ENCODE measurements around the gene CLRN1. TPM values are rescaled to one million over a fixed set of nuclear protein-coding genes. Genes with fewer than 3 reads are reported as not detected.

CLRN1 gene
- total RNA-seq, 1 experiment from 2014 or later, result not detected

DNA sequence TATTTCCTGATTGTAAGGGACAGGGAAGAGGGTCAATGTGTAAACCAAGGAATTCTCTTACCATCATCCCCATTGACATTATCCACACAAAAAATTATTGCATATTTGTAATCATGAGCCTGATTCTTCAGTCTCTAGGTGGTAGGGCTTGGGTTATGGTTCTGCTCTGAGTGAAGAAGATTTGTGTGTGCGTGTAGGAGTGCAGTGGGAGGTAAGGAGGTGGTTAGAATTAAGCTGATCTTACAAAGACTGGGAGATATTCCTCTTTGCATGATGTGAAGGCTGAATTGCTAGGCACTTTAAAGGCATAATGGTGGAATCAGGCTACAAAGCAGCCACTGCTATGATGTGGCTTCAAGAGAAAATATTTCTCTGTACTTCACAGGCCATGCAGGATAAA lies 44.3 kb downstream of the CLRN1 start:
- Histone ChIP-seq H3K27ac (no peak overlapping the region), H3K4me3 (no peak overlapping the region), H3K4me1 (replicated peaks) (no peaks in the 10 kb centered on the region), H3K27me3 (replicated peaks) (0 out of 2 replicates have a peak, but pooled peaks cover 7% of the 10 kb centered on the region), H3K9me3 (replicated peaks) (no peaks in the 10 kb centered on the region), H3K36me3 (no peaks in the 10 kb centered on the region)
- no peak for DNase-seq (ENCODE audit: low read depth in 1 of 2, low spot score in 2 of 2)

DNA sequence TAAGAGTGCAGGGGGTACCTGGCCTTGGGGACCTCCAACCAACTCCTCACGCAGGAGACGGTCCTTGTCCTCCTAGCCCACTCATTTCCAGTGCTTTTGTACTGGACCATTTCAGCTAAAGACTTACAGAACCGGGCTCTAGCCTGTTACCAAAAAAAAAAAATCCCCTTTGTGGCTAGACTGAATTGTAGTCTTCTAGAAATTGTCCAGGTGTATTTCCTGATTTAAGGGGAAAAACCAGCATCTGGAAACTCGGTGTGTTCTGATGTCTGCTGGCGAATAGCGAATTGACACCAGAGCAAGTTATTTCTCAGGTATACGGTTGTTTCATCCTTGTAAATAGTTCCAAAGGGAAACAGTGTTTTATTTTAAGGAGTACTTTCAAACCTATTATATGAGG lies 46.2 kb downstream of the CLRN1 start:
- H3K9me3 ChIP-seq (replicated peaks), result no peaks in the 10 kb centered on the region
- no peaks in the 10 kb centered on the region for H3K36me3 ChIP-seq
- no peaks in the 10 kb centered on the region for H3K4me1 ChIP-seq (replicated peaks)
- no peak overlapping the region for H3K4me3 ChIP-seq
- no peak for DNase-seq (ENCODE audit: low read depth in 1 of 2, low spot score in 2 of 2)
- H3K27ac ChIP-seq, result no peak overlapping the region
- 0 out of 2 replicates have a peak, but pooled peaks cover 7% of the 10 kb centered on the region for H3K27me3 ChIP-seq (replicated peaks)

DNA sequence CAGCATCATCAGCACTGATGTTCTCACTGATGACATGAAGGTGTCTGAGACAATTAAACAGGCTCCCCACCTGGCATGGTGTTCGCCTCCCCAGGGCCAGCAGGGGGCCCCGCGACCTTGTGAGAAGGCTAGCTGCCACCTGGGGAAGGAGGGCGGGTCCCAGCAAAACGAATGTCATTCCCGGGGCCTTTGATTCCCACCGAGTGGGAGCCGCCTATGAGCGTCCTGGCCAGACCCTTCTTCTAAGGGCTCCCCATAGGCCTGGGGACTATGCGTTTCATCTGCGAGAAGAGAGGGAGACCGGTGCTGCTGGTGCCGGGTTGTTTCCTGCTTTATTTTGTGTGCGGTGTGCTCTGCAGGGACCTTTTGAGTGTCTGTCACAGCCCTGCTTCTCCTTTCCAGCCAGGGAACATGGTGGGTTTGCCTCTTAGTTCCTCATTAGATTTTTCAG lies 46.8 kb downstream of the CLRN1 start:
- DNase-seq (ENCODE audit: low read depth in 1 of 2, low spot score in 2 of 2), result peak; percentile 23 to 43
- no peaks in the 10 kb centered on the region for H3K9me3 ChIP-seq (replicated peaks)
- no peaks in the 10 kb centered on the region for H3K4me1 ChIP-seq (replicated peaks)
- no peaks in the 10 kb centered on the region for H3K36me3 ChIP-seq
- 0 out of 2 replicates have a peak, but pooled peaks cover 7% of the 10 kb centered on the region for H3K27me3 ChIP-seq (replicated peaks)
- H3K27ac ChIP-seq, result no peak overlapping the region
- no peak overlapping the region for H3K4me3 ChIP-seq

DNA sequence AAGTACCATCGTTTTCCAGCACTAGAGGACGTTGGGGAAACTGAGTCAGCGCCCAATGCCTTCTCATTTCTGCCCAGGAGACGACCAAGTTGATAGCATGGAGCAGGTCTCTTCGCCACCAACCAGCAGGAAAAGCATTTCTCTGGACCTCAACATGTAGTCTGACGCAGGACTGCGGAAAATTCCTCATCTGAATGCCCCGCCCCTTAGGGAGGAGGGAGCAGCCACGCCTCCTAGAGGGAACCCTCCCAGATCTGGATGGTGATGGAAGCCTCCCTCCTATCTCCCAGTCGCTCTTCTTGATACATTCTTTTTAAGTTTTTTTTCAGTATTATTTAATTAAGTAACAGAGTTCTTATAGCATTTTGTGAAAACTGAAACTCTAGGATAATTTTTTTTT lies 49.9 kb downstream of the CLRN1 start:
- Histone ChIP-seq H3K36me3 (no peaks in the 10 kb centered on the region), H3K27ac (no peak overlapping the region), H3K27me3 (replicated peaks) (no peaks in the 10 kb centered on the region; the same call in 1 of the 2 replicates), H3K9me3 (replicated peaks) (no peaks in the 10 kb centered on the region), H3K4me3 (no peak overlapping the region), H3K4me1 (replicated peaks) (no peaks in the 10 kb centered on the region)
- no peak for DNase-seq (ENCODE audit: low read depth in 1 of 2, low spot score in 2 of 2)

DNA sequence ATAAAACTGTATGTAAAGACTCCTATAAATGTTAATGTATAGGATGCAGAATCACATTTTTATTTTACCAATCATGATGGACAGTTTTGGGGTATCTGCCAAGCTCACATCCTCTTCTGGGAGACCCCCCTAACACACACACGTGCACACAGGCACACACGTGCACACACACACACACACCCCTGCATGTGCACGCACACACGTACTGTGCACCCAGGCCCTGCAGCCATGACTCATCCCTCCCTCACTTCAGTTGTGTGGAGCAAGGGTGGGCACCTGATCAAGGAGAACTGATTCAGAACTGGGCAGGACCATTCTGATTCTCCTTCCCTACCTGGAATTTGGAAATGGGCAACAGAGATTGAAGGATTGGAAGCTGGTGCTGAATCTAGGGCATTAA lies 51.3 kb downstream of the CLRN1 start:
- Histone ChIP-seq H3K27ac (no peak overlapping the region), H3K4me1 (replicated peaks) (no peaks in the 10 kb centered on the region), H3K4me3 (no peak overlapping the region), H3K36me3 (no peaks in the 10 kb centered on the region), H3K27me3 (replicated peaks) (peaks cover 6% of the 10 kb centered on the region; the same call in 1 of the 2 replicates), H3K9me3 (replicated peaks) (no peaks in the 10 kb centered on the region)
- no peak for DNase-seq (ENCODE audit: low read depth in 1 of 2, low spot score in 2 of 2)

DNA sequence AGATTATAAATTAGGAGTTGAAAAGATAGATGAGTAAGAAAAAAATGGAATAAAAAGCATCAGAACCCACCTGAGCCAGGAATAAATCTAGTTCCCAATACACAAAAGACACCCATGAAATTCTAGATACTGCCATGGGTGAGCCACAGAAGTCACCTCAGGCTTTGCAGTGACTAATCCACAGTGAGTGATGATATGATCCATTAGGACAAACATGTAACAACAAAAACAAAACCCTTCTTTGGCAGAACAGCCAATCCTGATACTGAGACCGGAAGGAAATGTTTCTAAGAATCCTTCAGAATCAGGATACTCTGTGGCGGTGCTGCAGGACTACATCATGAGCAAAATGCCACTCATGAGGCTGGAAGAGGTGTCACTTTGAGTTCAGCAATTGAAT lies 52.3 kb downstream of the CLRN1 start:
- Histone ChIP-seq H3K4me1 (replicated peaks) (no peaks in the 10 kb centered on the region), H3K9me3 (replicated peaks) (no peaks in the 10 kb centered on the region), H3K4me3 (no peak overlapping the region), H3K27me3 (replicated peaks) (peaks cover 6% of the 10 kb centered on the region; the same call in 1 of the 2 replicates), H3K36me3 (no peaks in the 10 kb centered on the region), H3K27ac (no peak overlapping the region)
- DNase-seq (ENCODE audit: low read depth in 1 of 2, low spot score in 2 of 2), result no peak

DNA sequence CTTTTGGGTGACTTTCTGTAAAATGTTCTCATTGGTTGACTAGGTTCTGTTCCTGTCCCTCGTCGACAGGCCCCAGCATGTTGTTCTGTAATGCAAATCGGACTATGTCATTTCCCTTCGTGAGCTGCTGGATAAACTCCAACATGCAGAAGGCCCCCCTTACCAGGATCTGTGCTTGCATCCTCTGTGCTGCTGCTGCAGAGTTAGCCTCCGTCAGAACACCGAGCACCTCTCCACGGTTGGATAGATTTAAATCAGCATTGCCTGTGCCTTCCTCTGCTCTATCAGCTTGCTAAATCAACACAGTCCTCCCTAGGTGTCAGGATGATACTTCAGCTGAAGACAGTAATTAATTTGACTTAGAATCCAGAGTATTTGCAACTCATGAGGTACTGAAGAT lies 54.6 kb downstream of the CLRN1 start:
- H3K4me1 ChIP-seq (replicated peaks), result no peaks in the 10 kb centered on the region
- no peak overlapping the region for H3K27ac ChIP-seq
- no peaks in the 10 kb centered on the region for H3K36me3 ChIP-seq
- DNase-seq (ENCODE audit: low read depth in 1 of 2, low spot score in 2 of 2), result no peak
- no peaks in the 10 kb centered on the region for H3K9me3 ChIP-seq (replicated peaks)
- H3K27me3 ChIP-seq (replicated peaks), result peaks cover 6% of the 10 kb centered on the region; the same call in 1 of the 2 replicates
- no peak overlapping the region for H3K4me3 ChIP-seq

DNA sequence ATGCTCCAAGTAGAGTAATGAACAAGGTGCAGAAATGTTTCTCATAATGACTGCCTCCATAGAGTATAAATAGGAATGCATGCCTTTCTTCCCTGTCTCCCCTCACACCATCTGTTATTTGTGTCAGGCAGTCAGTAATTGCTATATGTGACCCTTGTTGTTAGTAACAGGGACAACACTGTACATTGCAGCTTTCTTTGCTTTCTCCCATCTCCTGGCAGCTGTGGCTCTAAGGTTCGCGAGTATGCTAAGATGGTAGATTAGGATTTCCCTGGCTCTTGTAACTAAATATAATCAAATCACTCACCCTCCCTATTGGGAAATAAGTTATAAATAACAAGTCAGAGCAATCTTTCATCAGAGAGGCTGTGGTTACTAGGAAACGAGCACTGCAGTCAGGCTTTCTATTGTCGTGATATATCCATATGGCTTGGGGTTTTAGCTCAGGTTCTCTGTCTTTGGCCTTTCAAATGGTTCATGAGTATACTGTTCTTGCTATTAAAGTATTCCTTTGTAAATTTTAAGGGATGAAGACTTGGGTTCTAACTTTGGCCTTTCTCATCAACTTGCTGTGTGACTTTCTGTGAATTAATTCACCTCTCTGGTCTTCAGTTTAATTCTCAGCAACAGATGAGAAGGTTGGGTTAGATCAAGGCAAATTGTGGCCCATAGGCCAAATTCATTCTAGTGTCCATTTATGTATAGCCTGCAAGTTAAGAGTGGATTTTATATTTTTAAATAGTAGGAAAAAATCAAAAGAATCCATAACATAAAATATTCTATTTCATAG lies 59.2 kb downstream of the CLRN1 start:
- H3K36me3 ChIP-seq, result no peaks in the 10 kb centered on the region
- H3K4me1 ChIP-seq (replicated peaks), result no peaks in the 10 kb centered on the region
- H3K27me3 ChIP-seq (replicated peaks), result peaks cover 18% of the 10 kb centered on the region
- H3K27ac ChIP-seq, result no peak overlapping the region
- H3K9me3 ChIP-seq (replicated peaks), result no peaks in the 10 kb centered on the region
- H3K4me3 ChIP-seq, result no peak overlapping the region
- DNase-seq (ENCODE audit: low read depth in 1 of 2, low spot score in 2 of 2), result no peak

DNA sequence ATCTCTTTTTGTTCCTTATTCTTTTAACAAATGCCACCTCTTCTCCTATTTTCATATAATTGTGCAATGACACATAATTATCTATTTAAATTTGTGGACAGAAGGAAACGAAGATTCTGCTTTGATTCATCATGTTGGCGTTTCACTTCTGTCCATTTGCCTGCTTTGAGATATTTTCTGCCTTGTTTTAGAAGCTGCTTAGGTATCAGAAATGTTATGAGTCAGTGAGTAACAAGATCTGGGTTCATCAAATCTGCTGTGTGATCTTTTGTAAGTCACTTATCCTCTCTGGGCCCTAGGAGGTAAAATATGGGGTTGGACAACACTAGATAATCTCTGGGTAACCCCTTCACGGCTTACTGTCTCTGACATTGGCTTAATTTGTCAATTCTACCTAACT lies 60.0 kb downstream of the CLRN1 start:
- Histone ChIP-seq H3K9me3 (replicated peaks) (no peaks in the 10 kb centered on the region), H3K36me3 (no peaks in the 10 kb centered on the region), H3K4me1 (replicated peaks) (no peaks in the 10 kb centered on the region), H3K27me3 (replicated peaks) (peaks cover 18% of the 10 kb centered on the region), H3K4me3 (no peak overlapping the region), H3K27ac (no peak overlapping the region)
- no peak for DNase-seq (ENCODE audit: low read depth in 1 of 2, low spot score in 2 of 2)

DNA sequence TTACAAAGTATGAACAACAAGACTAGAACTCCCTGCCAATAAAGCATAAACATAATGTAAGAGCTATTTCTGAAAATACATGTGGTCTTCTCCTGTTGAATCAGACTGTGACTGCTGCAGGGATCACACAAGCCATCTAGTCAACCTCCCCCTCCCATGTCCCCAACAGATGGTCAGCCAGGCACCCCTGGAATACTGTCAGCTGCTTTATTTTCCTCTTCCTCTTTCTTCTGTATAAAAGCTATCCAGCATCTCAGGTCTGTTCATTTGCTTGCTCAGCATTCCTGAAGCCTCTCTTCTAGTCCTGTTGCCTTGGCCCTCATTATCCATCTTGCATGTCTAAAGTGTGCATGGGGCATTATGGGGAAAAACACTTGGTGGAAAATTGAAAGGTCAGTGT lies 60.8 kb downstream of the CLRN1 start:
- H3K9me3 ChIP-seq (replicated peaks), result no peaks in the 10 kb centered on the region
- no peaks in the 10 kb centered on the region for H3K36me3 ChIP-seq
- DNase-seq (ENCODE audit: low read depth in 1 of 2, low spot score in 2 of 2), result no peak
- no peak overlapping the region for H3K27ac ChIP-seq
- no peaks in the 10 kb centered on the region for H3K4me1 ChIP-seq (replicated peaks)
- peaks cover 12% of the 10 kb centered on the region for H3K27me3 ChIP-seq (replicated peaks)
- no peak overlapping the region for H3K4me3 ChIP-seq

DNA sequence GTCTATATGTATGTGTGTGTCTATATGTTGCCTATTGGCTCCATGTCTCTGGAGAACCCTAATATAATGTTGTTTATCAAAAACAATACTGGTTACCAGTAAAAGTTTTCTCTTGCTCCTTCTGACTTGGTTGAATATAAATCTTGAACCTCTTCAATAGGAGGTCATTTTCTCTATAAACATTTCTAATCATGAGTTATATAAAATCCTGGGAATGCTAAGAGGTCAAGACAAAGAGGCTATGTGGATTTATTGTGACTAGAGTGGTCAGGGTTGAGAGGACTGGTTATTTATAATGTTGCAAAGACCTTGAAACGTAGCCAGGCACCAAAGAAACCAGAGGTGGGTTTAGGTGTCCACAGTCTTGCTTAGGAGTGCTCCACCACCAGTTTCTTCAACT lies 66.1 kb downstream of the CLRN1 start:
- Histone ChIP-seq H3K4me1 (replicated peaks) (no peaks in the 10 kb centered on the region), H3K9me3 (replicated peaks) (no peaks in the 10 kb centered on the region), H3K27me3 (replicated peaks) (peaks cover 19% of the 10 kb centered on the region), H3K27ac (no peak overlapping the region), H3K4me3 (no peak overlapping the region), H3K36me3 (no peaks in the 10 kb centered on the region)
- DNase-seq (ENCODE audit: low read depth in 1 of 2, low spot score in 2 of 2), result no peak

DNA sequence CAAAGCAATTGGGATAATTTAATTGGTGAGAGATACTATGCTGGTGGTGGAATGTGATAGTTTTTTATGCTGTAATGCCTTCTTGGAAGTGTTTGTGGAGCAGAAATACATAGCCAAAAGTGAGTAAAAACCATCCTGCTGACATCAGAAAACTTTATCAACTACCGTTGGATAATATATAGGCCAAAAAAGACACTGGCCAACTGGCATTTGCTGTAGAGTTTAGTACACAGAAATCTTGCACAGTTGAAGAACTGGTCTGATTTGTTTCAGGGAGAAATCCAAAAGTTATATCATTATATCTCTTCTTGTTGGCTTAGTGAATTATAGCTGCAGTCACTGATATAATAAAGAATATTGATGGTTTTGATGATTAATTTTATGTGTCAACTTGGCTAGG lies 66.8 kb downstream of the CLRN1 start:
- Histone ChIP-seq H3K36me3 (no peaks in the 10 kb centered on the region), H3K27ac (no peak overlapping the region), H3K27me3 (replicated peaks) (peaks cover 17% of the 10 kb centered on the region), H3K4me3 (no peak overlapping the region), H3K4me1 (replicated peaks) (no peaks in the 10 kb centered on the region), H3K9me3 (replicated peaks) (no peaks in the 10 kb centered on the region)
- no peak for DNase-seq (ENCODE audit: low read depth in 1 of 2, low spot score in 2 of 2)

DNA sequence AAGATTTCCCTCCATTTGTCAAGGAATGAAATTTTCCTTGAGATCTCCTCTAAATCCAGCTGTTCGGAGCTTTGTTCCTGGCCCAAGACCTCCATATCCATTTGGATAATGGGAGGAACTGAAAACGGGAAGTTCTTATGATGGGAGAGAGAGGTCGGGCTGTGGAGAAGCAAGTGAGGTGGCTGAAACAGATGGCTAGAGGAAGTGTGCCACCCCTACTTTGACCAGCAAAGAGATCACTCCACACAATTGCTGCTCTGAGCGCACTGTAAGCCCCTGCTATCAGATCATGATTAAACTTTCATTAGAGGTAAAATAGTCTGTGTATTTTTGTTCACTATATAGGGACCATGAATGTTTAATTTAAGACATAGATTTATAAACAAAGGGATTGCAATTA lies 67.2 kb downstream of the CLRN1 start, which contains the start of gene MINDY4B:
TSS of gene MINDY4B (minus strand) at position 101 of the 400 bp plus-strand sequence. CDS start at position 101, 0 bp downstream.
- no peak for DNase-seq (ENCODE audit: low read depth in 1 of 2, low spot score in 2 of 2)
- Histone ChIP-seq H3K27ac (no peak within 1 kb of the TSS), H3K27me3 (replicated peaks) (peaks cover 17% of the 10 kb centered on the region), H3K4me3 (no peak within 1 kb of the TSS), H3K9me3 (replicated peaks) (no peaks in the 10 kb centered on the region), H3K4me1 (replicated peaks) (no peaks in the 10 kb centered on the region), H3K36me3 (no peaks in the 10 kb centered on the region)

DNA sequence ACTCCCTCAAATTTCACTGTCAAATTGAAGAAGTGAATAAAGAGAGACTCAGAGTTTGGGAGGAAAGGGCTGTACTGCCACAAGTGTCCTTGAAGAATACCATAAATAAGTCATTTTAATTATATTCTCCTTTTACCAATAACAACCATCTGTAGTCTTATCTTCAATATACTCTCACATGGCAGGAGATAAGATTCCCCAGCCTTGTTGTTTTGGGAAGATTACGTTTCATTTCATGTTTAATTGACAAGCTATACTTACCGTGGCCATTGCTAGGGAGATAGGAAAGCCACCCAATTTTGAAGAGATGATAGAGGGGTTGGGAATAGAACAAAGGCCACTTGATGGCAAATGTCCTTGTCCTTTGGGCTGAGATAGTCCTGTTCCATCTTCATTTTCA lies 69.5 kb downstream of the CLRN1 start:
- no peak for DNase-seq (ENCODE audit: low read depth in 1 of 2, low spot score in 2 of 2)
- no peaks in the 10 kb centered on the region for H3K9me3 ChIP-seq (replicated peaks)
- no peak overlapping the region for H3K27ac ChIP-seq
- H3K36me3 ChIP-seq, result no peaks in the 10 kb centered on the region
- H3K4me3 ChIP-seq, result no peak overlapping the region
- H3K4me1 ChIP-seq (replicated peaks), result no peaks in the 10 kb centered on the region
- peaks cover 7% of the 10 kb centered on the region for H3K27me3 ChIP-seq (replicated peaks)
